Measurements from ENCODE around the gene TMEM259. TPM values are rescaled to one million over a fixed set of nuclear protein-coding genes. Genes with fewer than 3 reads are reported as not detected.
A peak's percentile ranks its signal among the peaks of the same experiment; 100 is the strongest.

The TMEM259 gene
- total and polyA plus RNA-seq, 9 of the 15 experiments (the other 6 are each of a cell fraction or from before 2014, with no cell fraction given) = 0.52 to 231 (median 63.6) TPM

GRCh38 chr19:1020868-1021425 lies at the start of gene TMEM259 (continued):
- TF ChIP-seq REST (IDR thresholded peaks at IDR 0.05; ENCODE audit: borderline replicate concordance) (no peak), REST (CRISPR knock-in tag; IDR thresholded peaks at IDR 0.05; ENCODE audit: low read depth) (no peak), YY1 (IDR thresholded peaks at IDR 0.05; ENCODE audit: borderline replicate concordance in 1 of 3, control insufficient read depth in 1 of 3, extremely low read depth in 1 of 3, insufficient read depth in 3 of 3, insufficient read length in 1 of 3, insufficient replicate concordance in 2 of 3, low read depth in 1 of 3, low read length in 2 of 3) (peak; percentile 86 to 97 (median 96)), ILF3 (IDR thresholded peaks at IDR 0.05; ENCODE audit: borderline replicate concordance) (no peak), HCFC1 (IDR thresholded peaks at IDR 0.05; ENCODE audit: low read depth, low read length) (peak; percentile 77), ZNF639 (CRISPR knock-in tag; conservative IDR thresholded peaks at IDR 0.05 in 1 of 2, IDR thresholded peaks at IDR 0.05 in 1 of 2) (peak in 1 of 2 experiments; percentile 84; a peak in 1 of 4 replicates), KDM4B (IDR thresholded peaks at IDR 0.05; ENCODE audit: borderline replicate concordance in 2 of 2, low read depth in 1 of 2) (peak in 1 of 2 experiments; percentile 59; a peak in 1 of 4 replicates), NR3C1 (CRISPR knock-in tag; IDR thresholded peaks at IDR 0.05) (0 out of 2 replicates have a peak, but pooled peaks have one; percentile 16), KAT7 (CRISPR knock-in tag; IDR thresholded peaks at IDR 0.05; ENCODE audit: borderline replicate concordance) (0 out of 2 replicates have a peak, but pooled peaks have one; percentile 10), THAP12 (CRISPR knock-in tag; IDR thresholded peaks at IDR 0.05) (peak; percentile 98), POLR2G (IDR thresholded peaks at IDR 0.05; ENCODE audit: low read depth, low read length) (peak; percentile 96), L3MBTL2 (IDR thresholded peaks at IDR 0.05) (peak; percentile 49), TCF3 (CRISPR knock-in tag; IDR thresholded peaks at IDR 0.05) (no peak), SMC3 (conservative IDR thresholded peaks at IDR 0.05; ENCODE audit: insufficient read depth, low read depth, low read length) (0 out of 2 replicates have a peak, but pooled peaks have one; percentile 9)
